HepG2 (cell line): ENCODE results near the gene SAP25. TPM values are rescaled to one million over a fixed set of nuclear protein-coding genes. Genes with fewer than 3 reads are reported as not detected.

Experiments
- HOXA9 ChIP-seq: sonication (generic); formaldehyde crosslinking; IDR thresholded peaks from 2 replicates; pipeline ENCODE4 v1.8.1; 2022; ENCODE audit warnings: missing genetic modification reagents, mild to moderate bottlenecking, moderate library complexity, borderline replicate concordance
- JUND ChIP-seq: sonication (generic); formaldehyde crosslinking; IDR thresholded peaks from 2 replicates; pipeline ENCODE4 v1.8.0; 2022; ENCODE audit warnings: mild to moderate bottlenecking, missing genetic modification reagents
- KMT2B ChIP-seq: IDR thresholded peaks from 2 replicates; pipeline ENCODE4 v1.6.1; 2016; ENCODE audit warnings: missing genetic modification reagents, missing compliant biosample characterization
- MTA3 ChIP-seq: sonication (generic); formaldehyde crosslinking; IDR thresholded peaks from 2 replicates; pipeline ENCODE4 v1.4.0; 2020; ENCODE audit warnings: missing genetic modification reagents
- NRL ChIP-seq: sonication (generic); formaldehyde crosslinking; IDR thresholded peaks from 2 replicates; pipeline ENCODE4 v1.5.0; 2020; ENCODE audit warnings: missing genetic modification reagents, mild to moderate bottlenecking, moderate library complexity, borderline replicate concordance
- POLR2A ChIP-seq, 2 experiments: IDR thresholded peaks; 2 replicates each; pipeline ENCODE4 v1.6.1; 2011; ENCODE audit warnings: low read depth in 2 of 2, low read length in 2 of 2, mild to moderate bottlenecking in 1 of 2, moderate library complexity in 1 of 2; ENCODE audit not compliant: insufficient read depth in 1 of 2
- RAD21 ChIP-seq: fragments of 450-650 bp; formaldehyde crosslinking; IDR thresholded peaks from 2 replicates; pipeline ENCODE4 v1.5.0; 2020; ENCODE audit warnings: mild to moderate bottlenecking
- SAFB2 ChIP-seq: sonication (generic); formaldehyde crosslinking; IDR thresholded peaks from 2 replicates; pipeline ENCODE4 v1.5.1; 2020; ENCODE audit warnings: missing genetic modification reagents, low read depth, mild to moderate bottlenecking, borderline replicate concordance
- SALL2 ChIP-seq: sonication (generic); formaldehyde crosslinking; IDR thresholded peaks from 2 replicates; pipeline ENCODE4 v1.8.1; 2023; ENCODE audit warnings: mild to moderate bottlenecking, missing genetic modification reagents, inconsistent platforms
- SIX1 ChIP-seq: sonication (generic); formaldehyde crosslinking; IDR thresholded peaks from 2 replicates; pipeline ENCODE4 v1.4.0; 2020; ENCODE audit warnings: missing genetic modification reagents, borderline replicate concordance
- SRY ChIP-seq: sonication (generic); formaldehyde crosslinking; IDR thresholded peaks from 2 replicates; pipeline ENCODE4 v1.8.0; 2022; ENCODE audit warnings: mild to moderate bottlenecking, missing genetic modification reagents
- ZC3H13 ChIP-seq: sonication (generic); formaldehyde crosslinking; IDR thresholded peaks from 2 replicates; pipeline ENCODE4 v1.8.1; 2023; ENCODE audit warnings: mild to moderate bottlenecking, missing genetic modification reagents, moderate library complexity
- ZFY ChIP-seq: sonication (generic); formaldehyde crosslinking; IDR thresholded peaks from 2 replicates; pipeline ENCODE4 v1.4.0; 2020; ENCODE audit warnings: missing genetic modification reagents
- ZNF230 ChIP-seq: sonication (generic); formaldehyde crosslinking; IDR thresholded peaks from 2 replicates; pipeline ENCODE4 v1.4.0; 2020; ENCODE audit warnings: mild to moderate bottlenecking, missing genetic modification reagents
- ZNF468 ChIP-seq: sonication (generic); formaldehyde crosslinking; IDR thresholded peaks from 2 replicates; pipeline ENCODE4 v1.8.0; 2022; ENCODE audit warnings: mild to moderate bottlenecking, moderate library complexity, missing genetic modification reagents
- ZNF496 ChIP-seq: sonication (generic); formaldehyde crosslinking; IDR thresholded peaks from 2 replicates; pipeline ENCODE4 v1.8.1; 2023; ENCODE audit warnings: mild to moderate bottlenecking, moderate library complexity, missing genetic modification reagents; ENCODE audit not compliant: insufficient replicate concordance
- ZNF543 ChIP-seq: sonication (generic); formaldehyde crosslinking; IDR thresholded peaks from 2 replicates; pipeline ENCODE4 v1.4.0; 2020; ENCODE audit warnings: mild to moderate bottlenecking, missing genetic modification reagents
- ZSCAN20 ChIP-seq: sonication (generic); formaldehyde crosslinking; IDR thresholded peaks from 2 replicates; pipeline ENCODE4 v1.4.0; 2020; ENCODE audit warnings: missing genetic modification reagents, mild to moderate bottlenecking, borderline replicate concordance
- polyA plus RNA-seq, 8 experiments: library from polyadenylated mRNA; depleted of rRNA in 3 of 8; stranded (reverse) in 7 of 8; unstranded in 1 of 8; fragments of >200 nt; fragmentation: Illumina TruSeq in 4 of 8; extraction: Trizol in 4 of 8; gene quantifications; 2 replicates each; pipeline versions ENCODE4 v1.2.1 to v1.2.3, GENCODE V29; 2011 to 2016; ENCODE audit warnings: low read depth in 4 of 8, missing spikeins in 1 of 8, mixed read lengths in 1 of 8; ENCODE audit not compliant: insufficient read depth in 1 of 8
- total RNA-seq, 5 experiments: library from RNA; depleted of rRNA; stranded (reverse); fragments of >200 nt; fragmentation: Illumina TruSeq; extraction: Trizol; gene quantifications; 2 replicates each; pipeline ENCODE4 v1.2.3, GENCODE V29; 2016; ENCODE audit warnings: low read depth in 1 of 5
- TF ChIP-seq, protein P1 (sequence below): sonication (generic); formaldehyde crosslinking; IDR thresholded peaks from 2 replicates; pipeline ENCODE4 v1.5.0; 2020; ENCODE audit warnings: missing genetic modification reagents
- TF ChIP-seq, protein P2 (sequence below): IDR thresholded peaks from 2 replicates; pipeline ENCODE4 v1.6.1; 2016; ENCODE audit warnings: mild to moderate bottlenecking, missing biosample characterization, missing genetic modification reagents
- TF ChIP-seq, protein P3 (sequence below): sonication (generic); formaldehyde crosslinking; conservative IDR thresholded peaks from 2 replicates; pipeline ENCODE4 v1.8.0; 2022; ENCODE audit warnings: missing genetic modification reagents
- TF ChIP-seq, protein P4 (sequence below): sonication (generic); formaldehyde crosslinking; IDR thresholded peaks from 2 replicates; pipeline ENCODE4 v1.4.0; 2020; ENCODE audit warnings: missing genetic modification reagents, borderline replicate concordance
- TF ChIP-seq, protein P5 (sequence below): IDR thresholded peaks from 2 replicates; pipeline ENCODE4 v1.6.1; 2016; ENCODE audit warnings: low read depth

Gene SAP25
- total and polyA plus RNA-seq, 2 of the 13 experiments (the other 11 are each of a cell fraction or from before 2014, with no cell fraction given), result 0.15 to 0.20 TPM

DNA sequence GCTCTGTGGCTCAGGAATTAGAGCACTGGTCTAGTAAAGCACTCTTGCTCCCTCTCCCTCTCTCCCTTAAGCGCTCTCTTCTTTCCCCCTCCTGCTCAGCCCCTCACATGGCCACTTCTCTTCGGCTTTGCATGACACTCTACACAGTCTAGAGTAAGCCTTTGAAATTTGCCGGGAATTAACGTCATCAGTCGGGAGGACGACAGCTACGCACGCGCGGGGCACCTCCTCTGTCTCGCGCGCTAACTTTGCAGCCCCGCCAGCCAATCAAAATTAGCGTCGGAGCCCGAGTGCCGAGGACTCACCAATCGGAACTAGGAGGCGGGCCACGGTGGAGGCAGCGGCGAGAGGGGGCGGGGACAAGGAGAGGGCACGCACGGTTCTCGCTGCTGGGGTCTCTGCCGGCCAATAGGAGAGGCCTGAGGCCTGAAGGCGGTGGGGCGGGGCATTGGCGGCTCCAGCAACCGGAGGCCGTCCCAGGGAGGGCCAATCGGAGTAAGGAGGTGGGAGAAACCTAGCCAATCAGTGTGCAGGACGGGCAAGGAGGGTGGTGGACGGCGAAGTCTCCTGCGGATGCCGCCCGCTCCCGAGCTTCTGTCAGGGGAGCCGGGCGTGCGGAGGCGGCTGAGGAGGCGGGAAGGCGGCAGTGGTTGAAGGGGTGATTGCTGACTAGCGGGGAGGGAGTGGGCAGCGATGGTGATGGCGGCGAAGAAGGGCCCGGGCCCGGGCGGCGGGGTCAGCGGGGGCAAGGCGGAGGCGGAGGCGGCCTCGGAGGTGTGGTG is 34.9 kb downstream of the SAP25 start, which contains the start of gene AGFG2 (continued):
- 0 out of 2 replicates have a peak, but pooled peaks have one; percentile 45 for TF ChIP-seq ZSCAN20
- TF ChIP-seq, protein P1, sequence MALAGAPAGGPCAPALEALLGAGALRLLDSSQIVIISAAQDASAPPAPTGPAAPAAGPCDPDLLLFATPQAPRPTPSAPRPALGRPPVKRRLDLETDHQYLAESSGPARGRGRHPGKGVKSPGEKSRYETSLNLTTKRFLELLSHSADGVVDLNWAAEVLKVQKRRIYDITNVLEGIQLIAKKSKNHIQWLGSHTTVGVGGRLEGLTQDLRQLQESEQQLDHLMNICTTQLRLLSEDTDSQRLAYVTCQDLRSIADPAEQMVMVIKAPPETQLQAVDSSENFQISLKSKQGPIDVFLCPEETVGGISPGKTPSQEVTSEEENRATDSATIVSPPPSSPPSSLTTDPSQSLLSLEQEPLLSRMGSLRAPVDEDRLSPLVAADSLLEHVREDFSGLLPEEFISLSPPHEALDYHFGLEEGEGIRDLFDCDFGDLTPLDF (CRISPR knock-in tag), result peak; percentile 90
- TF ChIP-seq, protein P2, sequence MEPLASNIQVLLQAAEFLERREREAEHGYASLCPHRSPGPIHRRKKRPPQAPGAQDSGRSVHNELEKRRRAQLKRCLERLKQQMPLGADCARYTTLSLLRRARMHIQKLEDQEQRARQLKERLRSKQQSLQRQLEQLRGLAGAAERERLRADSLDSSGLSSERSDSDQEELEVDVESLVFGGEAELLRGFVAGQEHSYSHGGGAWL, result no peak
- TF ChIP-seq, protein P3, sequence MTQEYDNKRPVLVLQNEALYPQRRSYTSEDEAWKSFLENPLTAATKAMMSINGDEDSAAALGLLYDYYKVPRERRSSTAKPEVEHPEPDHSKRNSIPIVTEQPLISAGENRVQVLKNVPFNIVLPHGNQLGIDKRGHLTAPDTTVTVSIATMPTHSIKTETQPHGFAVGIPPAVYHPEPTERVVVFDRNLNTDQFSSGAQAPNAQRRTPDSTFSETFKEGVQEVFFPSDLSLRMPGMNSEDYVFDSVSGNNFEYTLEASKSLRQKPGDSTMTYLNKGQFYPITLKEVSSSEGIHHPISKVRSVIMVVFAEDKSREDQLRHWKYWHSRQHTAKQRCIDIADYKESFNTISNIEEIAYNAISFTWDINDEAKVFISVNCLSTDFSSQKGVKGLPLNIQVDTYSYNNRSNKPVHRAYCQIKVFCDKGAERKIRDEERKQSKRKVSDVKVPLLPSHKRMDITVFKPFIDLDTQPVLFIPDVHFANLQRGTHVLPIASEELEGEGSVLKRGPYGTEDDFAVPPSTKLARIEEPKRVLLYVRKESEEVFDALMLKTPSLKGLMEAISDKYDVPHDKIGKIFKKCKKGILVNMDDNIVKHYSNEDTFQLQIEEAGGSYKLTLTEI, result no peak
- TF ChIP-seq MTA3 (CRISPR knock-in tag), result no peak
- TF ChIP-seq SIX1 (CRISPR knock-in tag), result 0 out of 2 replicates have a peak, but pooled peaks have one; percentile 33
- peak; percentile 28; the same call in 1 of the 2 replicates for TF ChIP-seq RAD21 (CRISPR knock-in tag)
- TF ChIP-seq ZNF468 (CRISPR knock-in tag), result 0 out of 2 replicates have a peak, but pooled peaks have one; percentile 24
- TF ChIP-seq KMT2B (CRISPR knock-in tag), result peak; percentile 56; the same call in 1 of the 2 replicates
- 0 out of 2 replicates have a peak, but pooled peaks have one; percentile 30 for TF ChIP-seq SAFB2 (CRISPR knock-in tag)
- peak; percentile 83; the same call in 1 of the 2 replicates for TF ChIP-seq ZC3H13
- TF ChIP-seq NRL (CRISPR knock-in tag), result peak; percentile 84
- 0 out of 2 replicates have a peak, but pooled peaks have one; percentile 20 for TF ChIP-seq SALL2 (CRISPR knock-in tag)
- peak; percentile 11; the same call in 1 of the 2 replicates for TF ChIP-seq ZFY (CRISPR knock-in tag)
- 0 out of 2 replicates have a peak, but pooled peaks have one; percentile 58 for TF ChIP-seq ZNF230 (CRISPR knock-in tag)
- TF ChIP-seq, protein P4, sequence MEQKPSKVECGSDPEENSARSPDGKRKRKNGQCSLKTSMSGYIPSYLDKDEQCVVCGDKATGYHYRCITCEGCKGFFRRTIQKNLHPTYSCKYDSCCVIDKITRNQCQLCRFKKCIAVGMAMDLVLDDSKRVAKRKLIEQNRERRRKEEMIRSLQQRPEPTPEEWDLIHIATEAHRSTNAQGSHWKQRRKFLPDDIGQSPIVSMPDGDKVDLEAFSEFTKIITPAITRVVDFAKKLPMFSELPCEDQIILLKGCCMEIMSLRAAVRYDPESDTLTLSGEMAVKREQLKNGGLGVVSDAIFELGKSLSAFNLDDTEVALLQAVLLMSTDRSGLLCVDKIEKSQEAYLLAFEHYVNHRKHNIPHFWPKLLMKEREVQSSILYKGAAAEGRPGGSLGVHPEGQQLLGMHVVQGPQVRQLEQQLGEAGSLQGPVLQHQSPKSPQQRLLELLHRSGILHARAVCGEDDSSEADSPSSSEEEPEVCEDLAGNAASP, result peak; percentile 7; the same call in 1 of the 2 replicates
- peak; percentile 62; the same call in 1 of the 2 replicates for TF ChIP-seq ZNF543 (CRISPR knock-in tag)
- no peak for TF ChIP-seq ZNF496 (CRISPR knock-in tag)
- TF ChIP-seq, protein P5, sequence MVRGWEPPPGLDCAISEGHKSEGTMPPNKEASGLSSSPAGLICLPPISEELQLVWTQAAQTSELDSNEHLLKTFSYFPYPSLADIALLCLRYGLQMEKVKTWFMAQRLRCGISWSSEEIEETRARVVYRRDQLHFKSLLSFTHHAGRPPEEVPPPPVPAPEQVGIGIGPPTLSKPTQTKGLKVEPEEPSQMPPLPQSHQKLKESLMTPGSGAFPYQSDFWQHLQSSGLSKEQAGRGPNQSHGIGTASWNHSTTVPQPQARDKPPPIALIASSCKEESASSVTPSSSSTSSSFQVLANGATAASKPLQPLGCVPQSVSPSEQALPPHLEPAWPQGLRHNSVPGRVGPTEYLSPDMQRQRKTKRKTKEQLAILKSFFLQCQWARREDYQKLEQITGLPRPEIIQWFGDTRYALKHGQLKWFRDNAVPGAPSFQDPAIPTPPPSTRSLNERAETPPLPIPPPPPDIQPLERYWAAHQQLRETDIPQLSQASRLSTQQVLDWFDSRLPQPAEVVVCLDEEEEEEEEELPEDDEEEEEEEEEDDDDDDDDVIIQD, result peak; percentile 78
- peak; percentile 91 for TF ChIP-seq SRY (CRISPR knock-in tag)
- 0 out of 2 replicates have a peak, but pooled peaks have one; percentile 37 for TF ChIP-seq HOXA9
- TF ChIP-seq JUND (CRISPR knock-in tag), result no peak
- TF ChIP-seq POLR2A (IDR thresholded peaks at IDR 0.05; ENCODE audit: insufficient read depth in 1 of 2, low read depth in 2 of 2, low read length in 2 of 2), result peak in 1 of 2 experiments; percentile 93; a peak in 3 of 4 replicates
